ENCODE measurements around the gene GRK2.

DNA sequence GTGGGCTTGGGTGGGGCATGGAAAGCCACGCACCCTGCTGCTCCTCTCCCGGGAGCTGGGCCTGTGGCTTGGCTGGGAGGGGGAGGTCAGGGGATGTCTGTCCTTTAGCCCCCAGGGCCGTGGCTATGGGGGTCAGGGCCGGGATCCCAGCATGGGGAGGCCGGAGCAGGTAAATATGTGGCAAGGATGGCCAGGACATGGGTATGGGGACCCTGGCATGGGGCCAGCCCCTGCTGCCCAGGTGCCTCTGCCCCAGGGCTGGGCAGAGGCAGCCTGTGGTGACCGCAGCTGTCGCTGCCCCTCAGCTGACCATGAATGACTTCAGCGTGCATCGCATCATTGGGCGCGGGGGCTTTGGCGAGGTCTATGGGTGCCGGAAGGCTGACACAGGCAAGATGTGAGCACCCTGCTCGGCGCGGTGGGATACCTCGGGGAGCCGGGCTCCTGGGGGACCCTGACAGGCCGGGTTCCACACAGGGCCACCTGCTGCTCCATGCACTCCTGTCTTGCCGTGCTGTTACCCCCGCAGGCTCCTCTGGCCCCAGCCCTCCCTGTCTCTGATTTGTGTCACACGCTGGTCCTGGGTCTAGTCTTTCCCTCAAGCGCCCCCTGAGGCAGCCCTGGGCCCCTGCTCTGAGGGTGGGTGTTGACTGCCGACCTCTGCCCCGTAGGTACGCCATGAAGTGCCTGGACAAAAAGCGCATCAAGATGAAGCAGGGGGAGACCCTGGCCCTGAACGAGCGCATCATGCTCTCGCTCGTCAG is 14.7 kb downstream of the GRK2 start:
- TF ChIP-seq, protein P1, sequence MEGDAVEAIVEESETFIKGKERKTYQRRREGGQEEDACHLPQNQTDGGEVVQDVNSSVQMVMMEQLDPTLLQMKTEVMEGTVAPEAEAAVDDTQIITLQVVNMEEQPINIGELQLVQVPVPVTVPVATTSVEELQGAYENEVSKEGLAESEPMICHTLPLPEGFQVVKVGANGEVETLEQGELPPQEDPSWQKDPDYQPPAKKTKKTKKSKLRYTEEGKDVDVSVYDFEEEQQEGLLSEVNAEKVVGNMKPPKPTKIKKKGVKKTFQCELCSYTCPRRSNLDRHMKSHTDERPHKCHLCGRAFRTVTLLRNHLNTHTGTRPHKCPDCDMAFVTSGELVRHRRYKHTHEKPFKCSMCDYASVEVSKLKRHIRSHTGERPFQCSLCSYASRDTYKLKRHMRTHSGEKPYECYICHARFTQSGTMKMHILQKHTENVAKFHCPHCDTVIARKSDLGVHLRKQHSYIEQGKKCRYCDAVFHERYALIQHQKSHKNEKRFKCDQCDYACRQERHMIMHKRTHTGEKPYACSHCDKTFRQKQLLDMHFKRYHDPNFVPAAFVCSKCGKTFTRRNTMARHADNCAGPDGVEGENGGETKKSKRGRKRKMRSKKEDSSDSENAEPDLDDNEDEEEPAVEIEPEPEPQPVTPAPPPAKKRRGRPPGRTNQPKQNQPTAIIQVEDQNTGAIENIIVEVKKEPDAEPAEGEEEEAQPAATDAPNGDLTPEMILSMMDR (IDR thresholded peaks at IDR 0.05) = no peak
- TF ChIP-seq POLR2A (IDR thresholded peaks at IDR 0.05) = no peak

Measured in vagina (tissue), 2 donors.